CD1c-positive myeloid dendritic cell (primary cell): Measurements from ENCODE around the gene CRADD.
"Not testable (repeated sequence)": the region's sequence is repeated elsewhere in the genome, so short reads cannot be mapped to it uniquely, and the experiment has no call there.

Source experiments
- DNase-seq: peaks from one replicate; pipeline ENCODE4 v3.0.0-alpha.2; 2016; ENCODE audit errors: extremely low spot score

CRADD gene

DNA sequence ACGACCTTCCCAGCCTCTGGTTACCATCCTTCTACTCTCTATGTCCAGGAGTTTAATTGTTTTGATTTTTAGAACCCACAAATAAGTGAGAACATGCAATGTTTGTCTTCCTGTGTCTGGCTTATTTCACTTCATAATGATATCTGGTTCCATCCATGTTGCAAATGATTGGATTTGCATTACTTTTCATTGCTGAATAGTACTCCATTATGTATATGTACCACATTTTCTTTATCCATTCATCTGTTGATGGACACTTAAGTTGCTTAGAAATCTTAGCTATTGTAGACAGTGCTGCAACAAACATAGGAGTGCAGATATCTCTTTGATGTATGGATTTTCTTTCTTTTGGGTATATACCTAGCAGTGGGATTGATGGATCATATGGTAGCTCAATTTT is 194.4 kb downstream of the CRADD start:
- DNase-seq = not testable (repeated sequence)

DNA sequence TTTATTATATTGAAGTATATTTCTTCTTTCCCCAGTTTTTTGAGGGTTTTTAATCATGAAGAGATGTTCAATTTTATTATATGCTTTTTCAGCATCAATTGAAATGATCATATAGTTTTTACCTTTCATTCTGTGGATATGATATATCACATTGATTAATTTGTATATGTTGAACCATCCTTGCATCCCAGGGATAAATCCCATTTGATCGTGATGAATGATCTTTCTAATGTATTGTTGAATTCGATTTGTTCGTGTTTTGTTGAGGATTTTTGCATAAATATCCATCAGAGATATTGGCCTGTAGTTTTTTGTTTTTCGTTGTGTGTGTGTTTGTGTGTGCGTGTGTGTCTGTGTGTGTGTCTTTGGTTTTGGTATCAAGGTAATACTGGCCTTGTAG is 196.4 kb downstream of the CRADD start:
- DNase-seq = no peak

DNA sequence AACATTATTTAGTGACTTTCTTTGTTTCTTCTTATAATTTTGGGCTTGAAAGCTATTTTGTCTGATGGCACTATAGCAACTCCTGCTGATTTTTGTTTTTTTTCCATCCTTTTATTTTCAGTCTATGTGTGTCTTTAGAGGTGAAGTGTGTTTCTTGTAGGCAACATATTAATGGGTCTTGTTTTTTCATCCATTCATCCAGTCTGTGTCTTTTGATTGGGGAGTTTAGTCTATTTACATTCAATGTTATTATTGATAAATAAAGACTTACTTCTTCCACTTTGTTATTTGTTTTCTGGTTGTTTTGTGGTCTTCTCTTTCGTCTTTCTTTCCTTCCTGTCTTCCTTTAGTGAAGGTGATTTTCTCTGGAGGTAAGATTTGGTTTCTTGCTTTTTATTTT is 198.0 kb downstream of the CRADD start:
- no peak for DNase-seq

DNA sequence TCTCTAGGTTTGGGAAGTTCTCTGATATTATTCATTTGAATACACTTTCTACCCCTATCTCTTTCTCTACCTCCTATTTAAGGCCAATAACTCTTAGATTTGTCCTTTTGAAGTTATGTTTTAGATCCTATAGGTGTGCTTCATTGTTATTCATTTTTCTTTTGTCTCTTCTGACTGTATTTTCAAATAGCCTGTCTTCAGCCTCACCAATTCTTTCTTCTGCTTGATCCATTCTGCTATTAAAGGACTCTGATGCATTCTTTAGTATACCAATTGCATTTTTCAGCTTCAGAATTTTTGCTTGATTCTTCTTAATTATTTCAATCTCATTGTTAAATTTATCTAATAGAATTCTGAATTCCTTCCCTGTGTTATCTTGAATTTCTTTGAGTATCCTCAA is 199.2 kb downstream of the CRADD start:
- DNase-seq = no peak

DNA sequence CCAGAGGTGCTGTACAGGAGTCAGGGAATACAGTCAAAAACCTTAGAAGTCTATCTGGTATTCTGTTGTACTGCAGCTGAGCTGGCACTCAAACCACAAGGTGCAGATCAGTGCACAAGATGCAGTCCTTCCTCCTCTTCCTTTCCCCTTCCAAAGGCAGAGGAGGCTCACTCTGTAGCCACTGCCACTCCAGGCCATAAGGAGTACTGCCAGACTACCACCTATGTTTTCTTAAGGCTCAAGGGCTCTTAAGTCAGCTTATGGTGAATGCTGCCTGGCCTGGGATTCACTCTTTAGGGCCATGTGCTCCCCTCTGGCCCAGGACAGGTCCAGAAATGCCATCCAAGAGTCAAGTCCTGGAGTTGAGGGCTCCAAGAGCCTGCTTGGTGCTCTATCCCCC is 200.3 kb downstream of the CRADD start:
- no peak for DNase-seq

DNA sequence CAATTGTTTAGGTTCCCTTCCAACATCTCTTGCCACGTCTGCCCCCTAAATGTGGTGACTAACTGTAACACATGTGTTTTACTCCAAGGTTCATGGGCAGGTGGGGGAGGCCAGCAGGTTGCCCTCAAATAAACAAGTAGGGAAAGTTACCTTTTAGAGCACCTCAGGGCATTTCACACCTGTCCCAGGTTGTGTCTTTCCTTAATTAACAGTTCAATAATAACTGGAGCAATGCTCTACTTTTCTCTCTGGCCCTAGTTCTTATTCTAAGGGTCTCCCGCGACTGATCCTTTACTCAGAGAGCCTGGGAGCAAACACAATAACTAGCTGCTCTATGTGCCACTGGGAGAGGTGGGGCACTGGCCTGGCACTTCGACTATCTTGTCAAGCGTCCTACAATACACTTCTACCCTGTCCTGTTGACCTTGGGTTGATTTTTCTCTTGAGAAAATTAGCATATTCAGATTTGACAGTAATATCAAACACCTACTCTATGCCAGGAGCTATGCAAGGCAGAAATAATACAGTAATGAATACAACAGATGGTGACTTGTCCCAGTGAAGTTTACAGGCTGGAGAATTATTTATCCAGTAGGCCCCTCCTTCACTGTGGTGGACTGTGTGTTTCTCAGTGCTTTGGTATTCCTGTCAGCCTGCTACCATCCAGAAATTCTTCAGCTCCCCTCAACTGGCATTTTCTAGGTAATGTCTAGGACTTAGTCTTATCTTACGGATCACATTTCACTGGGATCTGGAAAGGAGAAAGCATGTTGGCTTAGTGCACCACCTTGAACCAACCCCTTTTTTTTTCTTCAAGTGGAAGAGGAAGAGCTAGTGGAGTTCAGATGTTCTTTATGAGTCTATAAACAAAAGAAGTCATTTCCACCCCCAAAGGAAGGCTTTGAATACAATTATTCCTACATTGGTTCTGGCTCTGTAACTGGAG is 202.6 kb downstream of the CRADD start:
- no peak for DNase-seq

DNA sequence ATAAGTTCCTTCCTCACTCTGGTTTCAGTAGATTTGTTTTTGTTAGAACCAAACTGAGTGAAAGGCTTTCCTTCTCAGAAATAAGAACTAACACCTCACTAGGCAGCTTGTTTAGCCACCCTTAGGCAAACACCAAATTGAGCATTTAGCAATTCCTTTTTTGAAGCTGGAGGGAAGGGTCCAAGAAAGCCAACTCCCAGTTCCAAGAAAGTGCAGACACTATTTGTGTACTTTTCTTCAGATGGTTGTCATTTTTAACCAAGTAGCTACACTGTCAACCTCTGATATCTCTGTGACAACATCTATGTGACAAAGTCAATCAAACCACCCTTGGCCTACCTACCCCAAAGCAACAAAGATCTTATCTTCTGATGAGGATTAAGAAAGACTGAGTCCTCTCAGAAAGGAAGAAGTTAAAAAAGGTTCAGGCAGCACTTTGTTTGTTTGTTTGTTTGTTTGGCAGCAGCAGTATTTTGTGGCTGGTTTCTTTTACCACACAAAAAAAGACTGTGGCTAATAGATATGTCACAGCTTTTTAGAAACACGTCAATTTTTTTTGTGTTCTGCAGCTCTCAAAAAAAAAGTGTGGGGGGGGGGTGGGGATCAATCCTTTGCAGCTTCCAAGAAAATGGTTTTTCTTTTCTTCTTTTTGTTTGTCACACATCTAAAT is 203.8 kb downstream of the CRADD start:
- DNase-seq = no peak

DNA sequence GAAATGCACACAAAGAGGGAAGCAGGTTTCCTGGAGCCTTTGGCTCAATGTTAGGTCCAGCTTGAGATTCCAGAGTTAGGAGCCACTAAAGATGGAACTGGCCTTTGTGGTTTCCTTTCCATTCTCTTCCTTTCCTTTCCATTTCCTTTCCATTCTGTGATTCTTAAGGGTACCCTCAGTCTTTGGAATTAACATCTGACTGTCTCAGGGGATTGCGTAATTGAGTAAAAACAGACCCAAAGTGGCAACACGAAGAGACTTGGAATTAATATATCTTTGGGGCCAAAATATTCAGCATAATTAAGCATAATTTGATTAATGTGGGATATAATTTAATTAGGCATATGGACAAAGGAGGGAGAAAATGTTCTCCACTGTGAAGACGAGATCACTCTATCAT is 205.6 kb downstream of the CRADD start:
- DNase-seq = no peak

DNA sequence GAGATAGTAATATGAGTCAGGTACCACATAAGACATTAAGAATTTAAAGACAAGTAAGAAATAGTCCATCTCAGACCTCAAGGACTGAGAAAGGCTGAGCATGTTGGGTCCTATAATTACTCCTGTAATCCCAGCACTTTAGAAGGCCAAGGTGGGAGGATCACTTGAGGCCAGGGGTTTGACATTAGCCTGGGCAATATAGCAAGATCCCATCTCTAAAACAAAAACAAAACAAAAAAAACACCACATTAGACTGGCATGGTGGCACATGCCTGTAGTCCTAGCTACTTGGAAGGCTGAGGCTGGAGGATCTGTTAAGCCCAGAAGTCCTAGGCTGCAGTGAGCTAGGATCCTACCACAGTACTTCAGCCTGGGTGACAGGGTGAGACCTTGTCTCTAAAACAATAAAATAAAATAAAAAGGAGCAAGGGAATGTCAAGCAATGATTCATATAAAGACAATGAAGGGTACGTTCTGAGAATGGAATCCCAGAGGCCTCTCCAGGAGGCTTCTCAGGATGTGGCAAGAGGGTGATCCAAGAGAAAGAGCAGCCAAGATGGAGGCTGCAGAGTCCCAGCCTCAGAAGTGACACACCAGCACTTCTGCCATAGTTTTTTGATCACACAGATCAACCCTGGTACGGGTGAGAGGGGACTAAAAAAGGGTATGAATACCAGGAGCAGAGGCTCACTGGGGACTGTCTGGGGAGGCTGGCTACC is 206.4 kb downstream of the CRADD start:
- no peak for DNase-seq

DNA sequence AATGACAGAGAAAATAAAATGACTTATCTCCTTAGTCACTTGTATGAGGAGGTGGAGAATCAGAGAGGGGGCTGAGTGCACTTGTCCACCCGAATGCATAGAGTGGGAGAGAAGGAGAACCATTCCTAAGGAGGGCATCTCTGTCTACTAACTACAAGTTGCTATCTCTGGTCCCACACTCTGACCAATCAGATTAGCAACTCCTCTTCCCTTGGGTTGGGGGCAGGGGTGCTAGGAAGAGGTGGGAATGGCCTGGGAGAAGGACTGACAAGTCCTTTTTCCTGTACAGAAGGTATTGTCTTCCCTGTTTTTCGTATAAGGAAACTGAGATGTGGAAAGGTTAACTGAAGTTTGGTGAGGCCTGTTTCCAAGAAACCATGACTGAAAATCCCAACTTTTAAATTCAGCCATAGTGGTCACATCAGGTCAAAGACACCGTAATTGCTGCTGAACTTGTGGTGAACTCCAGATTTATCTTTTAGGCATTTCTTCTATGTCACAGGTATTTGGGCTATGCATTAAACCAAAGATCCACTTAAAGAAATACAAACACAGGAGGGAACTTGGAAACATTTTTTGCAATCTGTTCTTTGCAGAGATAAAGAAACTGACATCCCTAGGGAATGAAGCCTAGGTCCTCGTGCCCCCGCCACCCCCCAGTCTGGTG is 207.8 kb downstream of the CRADD start:
- no peak for DNase-seq

DNA sequence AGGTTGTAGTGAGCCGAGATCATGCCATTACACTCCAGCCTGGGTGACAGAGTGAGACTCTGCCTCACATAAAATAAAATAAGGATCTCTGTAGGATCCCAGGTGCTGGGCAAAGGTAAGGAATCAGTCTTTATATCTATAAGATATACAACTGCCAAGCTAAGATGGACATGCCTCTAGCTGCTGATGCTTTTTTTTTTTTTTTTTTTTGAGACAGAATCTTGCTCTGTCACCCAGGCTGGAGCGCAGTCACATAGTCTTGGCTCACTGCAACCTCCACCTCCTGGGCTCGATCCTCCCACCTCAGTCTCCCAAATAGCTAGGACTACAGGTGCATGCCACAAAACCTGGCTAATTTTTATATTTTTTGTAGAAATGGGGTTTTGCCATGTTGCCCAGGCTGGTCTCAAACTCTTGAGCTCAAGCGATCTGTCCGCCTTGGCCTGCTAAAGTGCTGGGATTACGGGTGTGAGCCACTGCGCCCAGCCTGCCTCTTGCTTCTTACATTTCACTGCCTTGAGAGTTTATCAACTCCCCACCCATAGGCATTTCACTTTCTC is 208.9 kb downstream of the CRADD start:
- DNase-seq = not testable (repeated sequence)

DNA sequence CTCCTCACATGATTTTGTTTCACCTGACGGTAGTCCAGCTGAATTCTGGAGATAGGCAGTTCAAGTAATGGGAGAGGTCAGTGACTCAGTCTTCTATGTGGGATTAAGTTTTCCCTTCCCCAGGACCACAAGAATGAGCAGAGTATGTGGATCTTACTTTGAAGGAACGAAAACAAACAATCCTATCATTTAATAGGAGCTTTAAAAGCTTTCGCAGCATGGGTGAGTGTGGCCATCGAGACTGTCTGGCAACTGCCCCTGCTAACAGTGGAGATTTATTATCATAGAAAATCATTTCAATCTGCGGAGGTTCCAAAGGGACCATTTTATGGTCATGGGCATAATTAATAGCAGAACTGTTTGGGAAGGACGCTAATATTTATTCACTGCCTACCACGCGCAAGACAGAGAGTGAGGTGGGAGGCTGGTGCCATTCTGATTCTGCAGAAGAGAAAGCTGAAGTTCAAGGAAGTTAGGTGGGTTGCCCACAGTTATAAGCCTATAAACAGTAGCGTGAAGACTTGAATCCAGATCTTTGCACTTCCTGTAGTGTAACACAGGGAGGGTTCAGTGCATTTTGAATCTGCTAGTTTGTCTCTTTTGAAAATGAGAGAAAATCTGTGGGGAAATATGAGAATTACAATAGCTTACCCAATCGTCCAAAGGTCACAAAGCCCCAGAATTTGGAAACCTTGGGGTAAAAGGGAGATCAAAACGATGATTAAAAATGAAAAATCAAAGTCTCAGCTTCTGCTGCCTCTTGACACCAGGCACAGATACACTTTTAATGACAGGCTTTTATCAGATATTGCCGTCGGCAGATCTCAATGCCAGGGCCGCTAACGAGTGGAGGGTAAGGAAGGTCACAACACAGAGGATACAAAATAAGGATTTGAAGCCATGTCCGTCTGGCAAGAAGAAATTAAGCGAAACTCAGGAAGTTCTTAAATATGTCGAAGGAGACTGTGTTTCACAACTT is 209.6 kb downstream of the CRADD start:
- DNase-seq = no peak

DNA sequence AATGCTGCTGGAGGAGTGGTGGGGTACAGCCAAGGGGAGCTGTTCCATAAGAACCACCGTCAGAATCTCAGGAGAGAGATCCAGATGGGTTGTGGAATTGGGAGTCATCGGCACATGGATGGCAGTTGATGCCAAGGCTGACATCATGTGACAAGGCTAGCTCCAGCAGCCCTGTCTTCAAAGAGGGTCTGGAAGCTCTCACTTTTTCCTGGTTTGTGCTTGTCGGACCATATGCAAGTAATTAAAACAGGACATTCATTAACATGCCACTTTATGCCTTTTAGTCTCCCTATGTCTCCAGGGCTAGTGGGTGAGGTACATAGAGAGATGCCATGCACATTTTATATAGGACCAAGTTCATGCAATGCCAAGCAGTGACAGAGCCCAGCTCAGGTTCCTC is 211.8 kb downstream of the CRADD start:
- no peak for DNase-seq

DNA sequence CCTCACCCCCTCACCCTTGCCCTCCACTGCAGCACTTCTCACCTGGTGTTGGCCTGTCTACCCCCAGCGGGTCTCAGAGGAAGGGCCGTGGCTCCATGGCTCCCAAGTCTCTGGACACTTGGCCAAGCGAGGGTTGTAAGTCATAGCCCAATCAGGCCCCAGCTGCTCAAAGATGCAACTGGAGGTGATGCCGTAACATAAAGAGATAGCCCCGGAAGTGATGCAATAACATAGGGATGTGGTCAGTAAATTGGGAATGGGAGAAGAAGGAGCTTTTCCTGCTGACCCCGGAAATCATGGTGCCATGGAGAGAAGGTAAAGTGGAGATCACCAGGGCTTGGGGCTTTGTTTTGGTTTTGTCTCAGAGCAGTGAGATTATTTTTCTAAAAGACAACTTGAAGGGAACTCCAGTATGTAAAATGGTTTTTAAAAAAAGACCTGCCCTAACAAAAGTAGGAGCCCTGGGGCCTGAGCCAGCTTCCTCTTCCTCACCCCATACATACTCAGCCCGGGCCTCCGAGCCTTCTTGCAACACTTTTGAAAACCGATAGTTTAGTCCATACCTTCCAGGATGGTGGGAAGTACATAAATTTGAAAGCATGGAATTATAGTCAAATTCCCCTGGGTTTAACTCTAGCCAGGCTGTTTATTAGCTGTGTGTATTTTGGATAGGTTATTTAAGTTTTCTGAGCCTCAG is 212.5 kb downstream of the CRADD start:
- DNase-seq = peak; percentile 13

DNA sequence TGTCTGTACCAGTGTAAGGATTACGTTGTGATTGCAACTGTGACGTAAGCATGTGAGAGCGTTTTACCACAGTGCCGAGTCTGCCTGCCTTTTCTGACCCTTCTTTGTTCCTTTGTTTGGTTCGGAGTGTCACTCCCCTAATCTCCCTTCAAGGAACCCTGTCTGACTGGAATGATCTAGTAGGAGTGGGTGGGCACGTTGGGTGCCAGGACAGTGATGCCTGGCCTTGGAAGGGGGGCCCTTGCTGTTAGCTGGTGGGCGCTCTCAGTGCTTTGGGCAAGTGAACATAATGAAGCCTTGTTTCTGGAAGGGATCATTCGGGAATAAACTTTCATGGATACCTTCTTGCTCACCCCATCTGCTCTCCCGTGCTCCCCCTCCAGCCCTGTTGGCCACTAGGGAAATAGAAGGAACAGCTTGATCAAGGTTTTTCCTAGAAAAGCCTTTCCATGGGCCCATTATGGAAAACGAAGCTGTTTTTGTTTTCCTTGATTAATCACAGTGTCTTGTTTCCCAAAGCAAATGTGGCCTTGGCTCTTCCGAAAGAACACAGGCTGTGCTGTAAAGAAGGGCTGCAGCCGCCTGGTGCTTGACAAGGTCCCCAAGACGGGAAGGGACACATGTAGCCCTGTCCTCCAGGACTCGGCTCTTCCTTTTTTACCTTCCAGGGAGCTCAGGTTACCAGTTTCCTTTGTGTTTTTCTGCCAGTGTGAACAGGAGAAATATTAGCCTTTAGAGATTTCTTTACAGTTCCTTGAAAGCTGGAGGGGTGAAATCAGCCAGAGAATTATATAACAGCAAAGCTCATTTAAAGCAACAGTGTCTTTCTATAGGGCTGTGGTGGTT is 215.5 kb downstream of the CRADD start:
- no peak for DNase-seq

DNA sequence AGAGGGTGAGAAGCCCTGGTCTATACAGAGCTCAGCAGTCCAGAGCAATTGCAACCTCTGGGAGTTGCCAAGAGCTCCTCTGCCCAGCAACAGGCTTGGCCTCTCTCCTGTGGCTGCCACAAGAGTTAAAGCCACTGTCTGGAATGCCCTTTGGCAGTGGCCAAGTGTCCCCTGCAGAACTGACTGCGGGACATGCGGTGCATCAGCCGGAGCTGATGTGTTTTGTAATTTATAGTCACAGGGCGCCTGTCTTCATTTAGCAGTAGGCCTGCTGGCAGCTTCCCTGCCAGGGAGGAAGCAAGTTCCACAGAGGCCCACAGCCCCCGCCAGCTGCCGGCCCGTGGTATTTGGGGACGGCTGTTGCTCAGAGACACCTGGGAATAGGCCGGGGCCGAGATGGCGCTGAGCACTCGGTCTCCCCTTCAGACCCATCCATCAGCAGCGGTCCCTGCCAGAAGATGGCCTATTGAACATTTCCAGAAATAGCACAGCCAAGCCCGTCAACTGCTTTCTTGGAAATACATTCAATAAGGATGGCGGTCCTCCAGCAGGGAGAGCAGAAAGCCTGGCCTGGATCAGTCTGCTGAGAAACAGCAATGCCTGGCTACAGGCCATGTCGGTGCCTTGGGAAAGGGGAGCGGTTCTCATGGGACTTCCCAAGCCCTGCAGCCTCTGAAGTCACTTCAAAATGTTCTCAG is 217.4 kb downstream of the CRADD start:
- DNase-seq = no peak

DNA sequence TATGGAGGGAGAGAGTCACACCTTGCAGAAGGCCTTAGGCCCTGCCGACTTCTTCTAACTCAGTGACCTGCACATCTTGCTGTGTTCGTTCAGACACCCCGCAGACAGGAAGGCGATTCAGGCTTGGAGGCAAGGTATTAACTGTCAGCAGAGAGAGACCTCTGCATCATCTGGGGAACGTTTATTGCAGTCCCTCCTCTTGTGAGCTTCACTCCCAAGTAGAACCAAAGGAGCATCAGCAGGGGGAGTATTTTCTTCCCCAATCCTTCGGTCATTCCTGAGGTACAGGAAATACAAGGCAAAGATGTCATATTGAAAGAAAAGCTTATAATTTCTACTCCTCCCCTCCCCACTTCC is 217.9 kb downstream of the CRADD start:
- DNase-seq = no peak

DNA sequence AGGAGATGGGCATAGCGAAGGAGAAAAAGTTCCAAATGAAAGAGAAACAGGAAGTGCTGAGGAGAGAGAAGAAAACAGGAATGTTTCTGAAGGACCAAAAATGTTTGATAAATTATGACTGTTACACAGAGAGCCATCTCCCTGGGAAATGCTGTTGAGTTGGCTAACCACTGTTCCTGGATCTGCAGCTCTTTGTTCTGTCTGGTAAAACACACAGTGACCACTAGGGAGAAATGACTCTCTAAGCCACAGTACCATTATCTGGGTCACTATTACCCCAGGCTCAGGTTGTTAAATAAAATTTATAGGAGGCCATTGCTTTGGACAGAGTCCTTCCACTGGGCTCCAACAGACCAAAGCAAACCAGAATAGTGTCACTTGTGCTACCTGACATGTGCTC is 219.3 kb downstream of the CRADD start:
- DNase-seq = no peak
